H1 (cell line): ENCODE results near the gene UGT1A8. TPM values are rescaled to one million over a fixed set of nuclear protein-coding genes. Genes with fewer than 3 reads are reported as not detected.

Source experiments
- CHD7 ChIP-seq: fragments of 300-600 bp; sonication (generic); IDR thresholded peaks from 2 replicates; pipeline ENCODE4 v1.7.1; 2012; ENCODE audit warnings: low read length, moderate library complexity, mild to moderate bottlenecking, inconsistent platforms; ENCODE audit not compliant: insufficient replicate concordance
- CTCF ChIP-seq, 3 experiments: IDR thresholded peaks; 1 replicate in 2 of 3; 2 replicates in 1 of 3; pipeline versions ENCODE4 v1.5.1 to v1.6.1; 2011; ENCODE audit warnings: low read length in 3 of 3, mild to moderate bottlenecking in 3 of 3, inconsistent platforms in 2 of 3, low read depth in 1 of 3, moderate library complexity in 1 of 3; ENCODE audit not compliant: insufficient read depth in 1 of 3; ENCODE audit errors: control extremely low read depth in 1 of 3
- RXRA ChIP-seq: IDR thresholded peaks from 2 replicates; pipeline ENCODE4 v1.6.1; 2011; ENCODE audit warnings: low read depth, mild to moderate bottlenecking, low read length, moderate library complexity; ENCODE audit not compliant: insufficient read depth
- SIRT6 ChIP-seq: IDR thresholded peaks from one replicate; pipeline ENCODE4 v1.7.1; 2012; ENCODE audit warnings: low read length, inconsistent platforms
- SP1 ChIP-seq: IDR thresholded peaks from 2 replicates; pipeline ENCODE4 v1.6.1; 2011; ENCODE audit warnings: low read depth, low read length
- TCF12 ChIP-seq: IDR thresholded peaks from 2 replicates; pipeline ENCODE4 v1.6.1; 2011; ENCODE audit warnings: low read depth, mild to moderate bottlenecking, low read length
- polyA plus RNA-seq, 7 experiments: library from polyadenylated mRNA; depleted of rRNA in 3 of 7; stranded (reverse) in 5 of 7; unstranded in 2 of 7; fragments of >200 nt in 5 of 7; fragments of 200-250 nt in 2 of 7; gene quantifications; 1 replicate in 5 of 7; 2 replicates in 1 of 7; 4 replicates in 1 of 7; pipeline versions ENCODE4 v1.2.1 to v1.2.3, GENCODE V29; 2011 to 2013; ENCODE audit warnings: missing spikeins in 2 of 7, mixed read lengths in 2 of 7
- total RNA-seq: library from RNA; stranded (reverse); fragmentation: NEBNext Ultra II Directional; extraction: Animal tissue kit (Norgen Biotek cat#: 25700); gene quantifications from 2 replicates; pipeline ENCODE4 v1.2.1, GENCODE V29; 2021

Gene UGT1A8
- total and polyA plus RNA-seq, 2 of the 8 experiments (the other 6 are each of a cell fraction or from before 2014, with no cell fraction given): not detected

GRCh38 chr2:233778030-233778429, 160.6 kb downstream of the UGT1A8 start, which contains the start of gene MROH2A (continued):
- TF ChIP-seq CHD7 (no peak), RXRA (no peak), CTCF (IDR thresholded peaks at IDR 0.05; ENCODE audit: control extremely low read depth in 1 of 3, insufficient read depth in 1 of 3, low read depth in 1 of 3, low read length in 3 of 3) (no peak), SIRT6 (no peak), TCF12 (no peak), SP1 (no peak)
